ENCODE results near the gene SFT2D3. TPM values are rescaled to one million over a fixed set of nuclear protein-coding genes. Genes with fewer than 3 reads are reported as not detected.

SFT2D3 gene
- total RNA-seq, 1 experiment from 2014 or later = 4.0 TPM

DNA sequence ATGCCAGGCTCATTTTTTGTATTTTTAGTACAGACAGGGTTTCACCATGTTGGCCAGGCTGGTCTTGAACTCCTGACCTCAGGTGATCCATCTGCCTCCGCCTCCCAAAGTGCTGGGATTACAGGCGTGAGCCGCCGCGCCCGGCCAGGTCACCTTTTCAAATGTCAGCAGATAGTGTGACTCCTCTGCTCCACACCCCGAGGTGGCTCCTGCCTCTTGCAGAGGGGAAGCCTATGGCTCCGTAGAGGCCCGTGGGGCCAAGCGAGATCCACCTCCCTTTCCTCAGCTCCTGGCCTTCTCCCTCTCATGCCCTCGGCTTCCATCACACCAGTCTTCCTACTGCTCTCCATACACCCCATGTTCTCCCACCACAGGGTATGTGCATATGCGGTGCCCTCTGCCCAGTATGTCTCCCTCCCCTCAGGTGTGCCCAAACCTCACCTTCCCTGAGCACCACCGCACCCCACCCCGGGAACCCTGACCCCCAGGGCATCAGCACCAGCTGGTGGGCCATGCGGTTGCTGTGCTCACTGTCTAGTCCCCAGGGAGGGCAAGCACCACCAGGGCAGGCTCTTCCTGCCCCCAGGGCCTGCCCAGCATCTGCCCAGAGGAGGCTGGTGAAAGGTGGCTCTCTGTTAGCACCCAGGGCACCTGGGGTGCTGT, 44.6 kb upstream of the SFT2D3 start:
- H3K9ac ChIP-seq (ENCODE audit: low read length) = no peak overlapping the region
- no peaks in the 10 kb centered on the region for H4K20me1 ChIP-seq (ENCODE audit: insufficient read depth, low read depth, low read length)
- H3K27me3 ChIP-seq (ENCODE audit: low read length) = no peaks in the 10 kb centered on the region
- H3K79me2 ChIP-seq (ENCODE audit: low read length) = no peaks in the 10 kb centered on the region
- H3K4me1 ChIP-seq (ENCODE audit: low read length) = no peaks in the 10 kb centered on the region
- H3K4me3 ChIP-seq (ENCODE audit: low read length) = no peak overlapping the region
- no peak overlapping the region for H3K4me2 ChIP-seq (ENCODE audit: low read depth, low read length, poor library complexity, severe bottlenecking)
- H3K36me3 ChIP-seq (ENCODE audit: insufficient read depth, low read length) = no peaks in the 10 kb centered on the region
- no peak for DNase-seq
- H2AFZ ChIP-seq (ENCODE audit: low read length) = no peak overlapping the region
- no peak overlapping the region for H3K27ac ChIP-seq (ENCODE audit: low read length)
- no peaks in the 10 kb centered on the region for H3K9me3 ChIP-seq (ENCODE audit: low read length)
- no peaks in the 10 kb centered on the region for H3K9me2 ChIP-seq (replicated peaks; ENCODE audit: insufficient read depth, low read length)

DNA sequence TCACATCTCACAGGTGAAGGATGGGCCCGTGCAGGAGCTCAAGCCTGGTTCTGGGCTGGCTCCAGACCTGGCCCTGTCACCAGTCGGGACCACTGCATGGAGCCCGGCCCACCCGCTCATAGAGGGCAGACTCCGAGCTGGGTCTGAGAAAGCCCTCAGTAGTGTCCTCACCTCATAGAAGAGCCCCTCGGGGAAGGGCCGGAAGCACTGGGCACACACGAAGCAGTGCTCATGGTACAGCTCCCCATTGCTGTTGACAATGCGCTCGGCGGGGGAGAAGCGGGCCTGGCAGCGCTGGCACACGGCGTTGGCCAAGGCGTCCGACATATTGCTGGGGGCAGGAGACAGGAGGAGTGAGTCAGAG, 44.1 kb upstream of the SFT2D3 start:
- Histone ChIP-seq H3K9ac (ENCODE audit: low read length) (no peak overlapping the region), H3K36me3 (ENCODE audit: insufficient read depth, low read length) (no peaks in the 10 kb centered on the region), H2AFZ (ENCODE audit: low read length) (no peak overlapping the region), H3K9me3 (ENCODE audit: low read length) (no peaks in the 10 kb centered on the region), H3K27me3 (ENCODE audit: low read length) (no peaks in the 10 kb centered on the region), H4K20me1 (ENCODE audit: insufficient read depth, low read depth, low read length) (no peaks in the 10 kb centered on the region), H3K27ac (ENCODE audit: low read length) (no peak overlapping the region), H3K4me1 (ENCODE audit: low read length) (no peaks in the 10 kb centered on the region), H3K79me2 (ENCODE audit: low read length) (no peaks in the 10 kb centered on the region), H3K9me2 (replicated peaks; ENCODE audit: insufficient read depth, low read length) (no peaks in the 10 kb centered on the region), H3K4me2 (ENCODE audit: low read depth, low read length, poor library complexity, severe bottlenecking) (no peak overlapping the region), H3K4me3 (ENCODE audit: low read length) (no peak overlapping the region)
- DNase-seq = no peak

DNA sequence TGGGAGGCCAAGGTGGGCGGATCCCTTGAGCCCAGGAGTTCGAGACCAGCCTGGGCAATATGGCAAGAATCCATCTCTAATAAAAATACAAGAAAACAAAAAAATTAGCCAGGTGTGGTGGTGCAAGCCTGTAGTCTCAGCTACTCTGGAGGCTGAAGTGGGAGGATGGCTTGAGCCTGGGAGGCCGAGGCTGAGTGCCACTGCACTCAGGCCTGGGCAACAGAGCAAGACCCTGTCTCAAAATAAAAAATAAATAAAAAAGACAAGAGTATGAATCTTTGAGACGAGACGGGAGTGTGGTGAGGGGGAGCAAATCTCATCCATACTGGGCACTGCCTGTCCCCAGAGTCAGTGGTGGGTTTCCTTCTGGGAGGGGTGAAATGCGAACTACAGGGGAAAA, 43.2 kb upstream of the SFT2D3 start:
- DNase-seq = no peak
- H3K9me3 ChIP-seq (ENCODE audit: low read length) = no peaks in the 10 kb centered on the region
- H4K20me1 ChIP-seq (ENCODE audit: insufficient read depth, low read depth, low read length) = no peaks in the 10 kb centered on the region
- no peaks in the 10 kb centered on the region for H3K4me1 ChIP-seq (ENCODE audit: low read length)
- H3K9me2 ChIP-seq (replicated peaks; ENCODE audit: insufficient read depth, low read length) = no peaks in the 10 kb centered on the region
- no peaks in the 10 kb centered on the region for H3K36me3 ChIP-seq (ENCODE audit: insufficient read depth, low read length)
- H3K27me3 ChIP-seq (ENCODE audit: low read length) = no peaks in the 10 kb centered on the region
- H3K9ac ChIP-seq (ENCODE audit: low read length) = no peak overlapping the region
- H3K4me3 ChIP-seq (ENCODE audit: low read length) = no peak overlapping the region
- H2AFZ ChIP-seq (ENCODE audit: low read length) = no peak overlapping the region
- H3K4me2 ChIP-seq (ENCODE audit: low read depth, low read length, poor library complexity, severe bottlenecking) = no peak overlapping the region
- H3K79me2 ChIP-seq (ENCODE audit: low read length) = no peaks in the 10 kb centered on the region
- H3K27ac ChIP-seq (ENCODE audit: low read length) = no peak overlapping the region

DNA sequence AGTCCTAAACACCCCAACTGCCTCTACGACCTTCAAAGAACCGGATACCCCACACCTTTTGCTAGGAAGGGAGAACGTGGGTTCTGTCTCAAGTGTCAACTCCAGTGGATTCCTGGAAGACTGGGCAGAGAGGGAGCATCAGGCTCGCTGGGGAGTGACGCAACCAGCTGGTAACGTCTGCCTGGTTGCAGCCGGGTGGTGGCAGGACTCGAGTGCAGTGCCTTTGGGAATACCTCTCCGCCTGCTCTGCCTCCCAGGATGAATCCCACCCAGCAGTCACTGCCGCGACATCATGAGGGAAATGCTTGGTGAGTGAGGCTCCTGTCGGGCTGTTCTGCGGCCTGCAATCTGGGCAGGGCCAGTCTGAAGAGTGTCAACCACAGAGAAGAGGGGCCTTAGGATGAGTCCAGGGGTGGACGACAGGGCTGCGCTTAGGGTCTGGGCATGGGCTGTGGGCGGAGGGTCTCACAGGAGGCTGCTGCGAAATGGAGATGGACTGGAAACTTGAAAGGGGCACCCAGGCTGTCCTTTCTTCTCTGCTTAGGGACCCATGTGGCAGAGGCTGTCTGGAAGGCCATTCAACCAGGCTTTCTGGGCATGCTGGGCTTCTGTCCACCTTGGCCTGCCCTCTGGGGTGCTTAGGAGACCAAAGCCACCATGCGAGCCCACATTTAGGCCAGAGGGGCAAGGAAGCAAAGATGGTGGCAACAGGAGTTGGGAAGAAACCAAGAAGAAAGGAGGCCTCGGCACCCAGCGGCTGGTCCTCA, 42.5 kb upstream of the SFT2D3 start:
- DNase-seq = no peak
- Histone ChIP-seq H3K27ac (ENCODE audit: low read length) (no peak overlapping the region), H3K9ac (ENCODE audit: low read length) (no peak overlapping the region), H3K4me1 (ENCODE audit: low read length) (no peaks in the 10 kb centered on the region), H3K4me2 (ENCODE audit: low read depth, low read length, poor library complexity, severe bottlenecking) (no peak overlapping the region), H3K9me2 (replicated peaks; ENCODE audit: insufficient read depth, low read length) (no peaks in the 10 kb centered on the region), H3K4me3 (ENCODE audit: low read length) (no peak overlapping the region), H3K36me3 (ENCODE audit: insufficient read depth, low read length) (no peaks in the 10 kb centered on the region), H3K79me2 (ENCODE audit: low read length) (no peaks in the 10 kb centered on the region), H3K27me3 (ENCODE audit: low read length) (no peaks in the 10 kb centered on the region), H4K20me1 (ENCODE audit: insufficient read depth, low read depth, low read length) (no peaks in the 10 kb centered on the region), H3K9me3 (ENCODE audit: low read length) (no peaks in the 10 kb centered on the region), H2AFZ (ENCODE audit: low read length) (no peak overlapping the region)

DNA sequence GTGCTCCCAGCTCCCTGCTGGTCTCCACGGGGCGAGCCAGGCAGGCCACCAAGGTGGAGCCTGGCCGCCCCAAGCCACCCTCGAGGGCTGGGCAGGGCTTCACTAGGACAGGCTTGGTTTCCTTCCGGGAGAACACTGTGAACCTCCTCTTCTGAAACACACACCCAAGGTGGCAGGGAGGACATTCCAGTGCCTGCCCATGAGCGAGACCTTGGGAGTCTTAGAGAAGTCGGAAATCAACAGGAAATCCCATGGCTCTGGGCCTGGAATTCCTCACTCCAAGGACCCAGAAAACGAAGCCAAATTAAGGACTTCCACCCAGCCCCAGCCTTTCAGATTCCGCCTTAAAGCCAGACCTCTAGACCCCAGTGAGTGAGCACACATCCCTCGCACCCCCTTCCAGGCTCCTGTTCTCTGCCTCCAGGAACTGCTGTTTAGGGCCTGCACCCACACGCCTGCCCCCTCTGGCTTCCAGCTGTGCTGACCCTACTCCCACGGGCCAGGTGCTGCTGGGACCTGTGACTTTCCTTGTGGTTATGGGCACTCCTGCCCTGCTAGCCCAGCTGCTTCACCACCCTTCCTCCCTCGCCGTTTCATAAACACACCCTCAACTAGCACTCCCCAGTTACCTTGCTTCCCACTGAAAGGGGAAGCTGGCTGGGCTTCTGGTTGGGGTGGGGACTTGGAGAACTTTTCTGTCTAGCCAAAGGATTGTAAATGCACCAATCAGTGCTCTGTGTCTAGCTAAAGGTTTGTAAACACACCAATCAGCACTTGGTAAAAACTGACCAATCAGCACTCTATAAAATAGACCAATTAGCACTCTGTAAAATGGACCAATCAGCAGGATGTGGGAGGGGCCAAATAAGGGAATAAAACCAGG, 41.6 kb upstream of the SFT2D3 start:
- Histone ChIP-seq H2AFZ (ENCODE audit: low read length) (no peak overlapping the region), H3K79me2 (ENCODE audit: low read length) (no peaks in the 10 kb centered on the region), H3K9ac (ENCODE audit: low read length) (no peak overlapping the region), H3K4me2 (ENCODE audit: low read depth, low read length, poor library complexity, severe bottlenecking) (no peak overlapping the region), H3K36me3 (ENCODE audit: insufficient read depth, low read length) (no peaks in the 10 kb centered on the region), H3K9me2 (replicated peaks; ENCODE audit: insufficient read depth, low read length) (no peaks in the 10 kb centered on the region), H3K4me1 (ENCODE audit: low read length) (no peaks in the 10 kb centered on the region), H3K4me3 (ENCODE audit: low read length) (no peak overlapping the region), H3K27me3 (ENCODE audit: low read length) (no peaks in the 10 kb centered on the region), H3K27ac (ENCODE audit: low read length) (no peak overlapping the region), H3K9me3 (ENCODE audit: low read length) (no peaks in the 10 kb centered on the region), H4K20me1 (ENCODE audit: insufficient read depth, low read depth, low read length) (no peaks in the 10 kb centered on the region)
- peak; percentile 56 for DNase-seq

- Histone ChIP-seq H3K27me3 (ENCODE audit: low read length) (no peaks in the 10 kb centered on the region), H3K4me3 (ENCODE audit: low read length) (no peak overlapping the region), H3K27ac (ENCODE audit: low read length) (no peak overlapping the region), H3K4me2 (ENCODE audit: low read depth, low read length, poor library complexity, severe bottlenecking) (no peak overlapping the region), H3K36me3 (ENCODE audit: insufficient read depth, low read length) (no peaks in the 10 kb centered on the region), H3K9ac (ENCODE audit: low read length) (no peak overlapping the region), H4K20me1 (ENCODE audit: insufficient read depth, low read depth, low read length) (no peaks in the 10 kb centered on the region), H3K4me1 (ENCODE audit: low read length) (no peaks in the 10 kb centered on the region), H2AFZ (ENCODE audit: low read length) (no peak overlapping the region), H3K79me2 (ENCODE audit: low read length) (no peaks in the 10 kb centered on the region), H3K9me3 (ENCODE audit: low read length) (no peaks in the 10 kb centered on the region), H3K9me2 (replicated peaks; ENCODE audit: insufficient read depth, low read length) (no peaks in the 10 kb centered on the region)
- no peak for DNase-seq
These were observed 41.1 kb upstream of the SFT2D3 start for GRCh38 chr2:127660291-127660578.

DNA sequence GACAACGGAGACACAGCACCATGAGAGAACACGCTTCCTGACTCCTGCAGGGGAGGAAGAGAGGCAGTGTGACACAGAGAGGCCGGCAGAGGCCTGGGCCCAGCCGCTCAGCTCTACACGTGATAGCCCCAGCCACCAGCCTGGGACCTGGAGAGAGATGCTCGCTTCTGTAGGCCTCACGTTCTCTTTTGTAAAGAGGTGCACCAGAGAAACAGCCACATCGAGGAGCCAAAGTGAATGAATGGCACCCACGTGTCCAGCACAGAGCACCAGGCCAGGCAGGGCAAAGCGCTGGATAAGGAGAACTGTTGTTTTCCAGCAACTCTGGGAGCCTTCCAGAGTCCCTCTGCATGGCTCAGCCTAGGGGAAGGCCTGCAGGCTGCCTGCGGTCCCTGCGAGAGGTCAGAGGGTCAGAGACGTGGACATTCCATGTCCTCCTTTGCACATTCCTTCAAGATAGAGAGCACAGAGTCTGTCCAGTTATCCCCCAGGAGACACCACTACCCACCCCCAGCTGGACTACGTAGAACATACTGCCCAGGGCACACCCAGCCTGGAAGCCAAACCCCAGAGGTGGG, 40.1 kb upstream of the SFT2D3 start:
- Histone ChIP-seq H3K27ac (ENCODE audit: low read length) (no peak overlapping the region), H3K79me2 (ENCODE audit: low read length) (no peaks in the 10 kb centered on the region), H3K9me2 (replicated peaks; ENCODE audit: insufficient read depth, low read length) (no peaks in the 10 kb centered on the region), H3K4me2 (ENCODE audit: low read depth, low read length, poor library complexity, severe bottlenecking) (no peak overlapping the region), H3K36me3 (ENCODE audit: insufficient read depth, low read length) (no peaks in the 10 kb centered on the region), H2AFZ (ENCODE audit: low read length) (no peak overlapping the region), H3K9me3 (ENCODE audit: low read length) (no peaks in the 10 kb centered on the region), H3K4me1 (ENCODE audit: low read length) (no peaks in the 10 kb centered on the region), H3K9ac (ENCODE audit: low read length) (no peak overlapping the region), H3K4me3 (ENCODE audit: low read length) (no peak overlapping the region), H3K27me3 (ENCODE audit: low read length) (no peaks in the 10 kb centered on the region), H4K20me1 (ENCODE audit: insufficient read depth, low read depth, low read length) (no peaks in the 10 kb centered on the region)
- no peak for DNase-seq

DNA sequence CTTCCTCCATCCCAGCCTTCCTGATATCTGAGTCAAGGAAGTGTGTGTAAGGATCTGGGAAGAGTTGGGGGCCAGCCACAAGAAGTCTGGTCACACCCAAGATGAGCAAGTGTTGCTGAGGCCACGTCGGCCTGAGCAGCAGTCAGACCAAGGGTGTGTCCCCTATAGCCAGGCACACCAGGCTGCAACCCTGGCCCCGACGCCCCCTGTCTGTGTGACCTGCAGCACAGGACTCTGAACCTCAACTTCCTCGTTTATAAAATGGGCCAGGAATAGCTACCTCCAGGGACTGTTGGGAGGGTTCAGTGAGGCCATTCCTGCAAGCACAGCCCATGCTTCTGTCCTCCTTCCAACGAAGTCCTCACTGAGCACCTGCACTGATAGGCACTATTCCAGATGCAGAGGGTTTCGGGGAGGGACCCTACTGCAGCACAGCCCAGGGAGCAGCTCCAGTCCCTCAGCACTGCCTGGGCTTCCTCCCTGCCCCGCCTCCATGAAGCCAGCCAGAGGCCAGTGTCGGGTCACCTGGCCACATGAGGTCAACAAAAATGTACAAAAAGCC, 39.3 kb upstream of the SFT2D3 start:
- no peaks in the 10 kb centered on the region for H3K9me3 ChIP-seq (ENCODE audit: low read length)
- H3K4me3 ChIP-seq (ENCODE audit: low read length) = no peak overlapping the region
- no peaks in the 10 kb centered on the region for H3K79me2 ChIP-seq (ENCODE audit: low read length)
- H3K27ac ChIP-seq (ENCODE audit: low read length) = no peak overlapping the region
- H3K4me2 ChIP-seq (ENCODE audit: low read depth, low read length, poor library complexity, severe bottlenecking) = no peak overlapping the region
- no peaks in the 10 kb centered on the region for H4K20me1 ChIP-seq (ENCODE audit: insufficient read depth, low read depth, low read length)
- H3K27me3 ChIP-seq (ENCODE audit: low read length) = no peaks in the 10 kb centered on the region
- no peak for DNase-seq
- H2AFZ ChIP-seq (ENCODE audit: low read length) = no peak overlapping the region
- H3K9me2 ChIP-seq (replicated peaks; ENCODE audit: insufficient read depth, low read length) = no peaks in the 10 kb centered on the region
- no peak overlapping the region for H3K9ac ChIP-seq (ENCODE audit: low read length)
- H3K4me1 ChIP-seq (ENCODE audit: low read length) = no peaks in the 10 kb centered on the region
- no peaks in the 10 kb centered on the region for H3K36me3 ChIP-seq (ENCODE audit: insufficient read depth, low read length)

All from Karpas-422 (cell line).